Fibroblast of pulmonary artery (primary cell): Measurements from ENCODE around the gene HMG20A.
"Not testable (repeated sequence)": the region's sequence is repeated elsewhere in the genome, so short reads cannot be mapped to it uniquely, and the experiment has no call there.

ENCODE experiments used
- DNase-seq: peaks from one replicate; pipeline ENCODE4 v3.0.0-alpha.2; 2010; ENCODE audit warnings: low read depth
- H3K4me3 ChIP-seq: replicated peaks from 2 replicates; pipeline ENCODE4 v1.5.1; 2011; ENCODE audit warnings: low read depth, mild to moderate bottlenecking, control low read depth, low read length, moderate library complexity
- CTCF ChIP-seq: IDR thresholded peaks from 2 replicates; pipeline ENCODE4 v1.5.1; 2011; ENCODE audit warnings: mild to moderate bottlenecking, control low read depth, low read length, inconsistent platforms; ENCODE audit errors: missing control alignments

HMG20A gene

GRCh38 chr15:77393471-77393840 lies 27.2 kb upstream of the HMG20A start:
- H3K4me3 ChIP-seq, result no peak overlapping the region
- DNase-seq, result peak; percentile 17

GRCh38 chr15:77395013-77395774 lies 25.5 kb upstream of the HMG20A start:
- DNase-seq, result no peak
- no peak for TF ChIP-seq CTCF
- no peak overlapping the region for H3K4me3 ChIP-seq

More at GRCh38 chr15:77393471-77393840, 27.2 kb upstream of the HMG20A start:
- TF ChIP-seq CTCF, result no peak

- no peak overlapping the region for H3K4me3 ChIP-seq
- TF ChIP-seq CTCF, result no peak
- DNase-seq, result no peak
These were observed 24.0 kb upstream of the HMG20A start for GRCh38 chr15:77396692-77397091.

- TF ChIP-seq CTCF, result no peak
- DNase-seq, result no peak
- no peak overlapping the region for H3K4me3 ChIP-seq
These were observed 21.8 kb upstream of the HMG20A start for GRCh38 chr15:77398927-77399326.

GRCh38 chr15:77400258-77400657 lies 20.4 kb upstream of the HMG20A start:
- no peak for DNase-seq
- no peak overlapping the region for H3K4me3 ChIP-seq
- no peak for TF ChIP-seq CTCF

- peak overlapping the region; percentile 5 for H3K4me3 ChIP-seq
- peak; percentile 87 for DNase-seq
- TF ChIP-seq CTCF, result no peak
These were observed 17.8 kb upstream of the HMG20A start for GRCh38 chr15:77402740-77403379.

GRCh38 chr15:77406173-77406759 lies 14.4 kb upstream of the HMG20A start:
- not testable (repeated sequence) for DNase-seq, H3K4me3 ChIP-seq
